CD4-positive, alpha-beta T cell (primary cell): ENCODE data around the gene RAD51AP1. TPM values are rescaled to one million over a fixed set of nuclear protein-coding genes. Genes with fewer than 3 reads are reported as not detected.

Experiments
- ATAC-seq: fragments of 200-7000 bp; cut with Tn5 transposase; one replicate; pipeline ENCODE4 v1.10.0; 2022; ENCODE audit warnings: mild to moderate bottlenecking; ENCODE audit not compliant: poor library complexity
- CTCF ChIA-PET: fragments of 350-600 bp; sonication (Branson Sonifier 250); formaldehyde crosslinking; loops from one replicate; lab custom pipeline; 2021; ENCODE audit warnings: antibody characterized with exemption, inconsistent platforms; lab: Charles Lee
- POLR2A ChIA-PET: fragments of 350-600 bp; sonication (Branson Sonifier 250); formaldehyde crosslinking; loops from one replicate; lab custom pipeline; 2021; ENCODE audit warnings: antibody characterized with exemption, inconsistent platforms; lab: Charles Lee
- DNase-seq, 14 experiments: peaks; one replicate each; pipeline ENCODE4 v3.0.0-alpha.2; 2013 to 2020; ENCODE audit warnings: mixed read lengths in 2 of 14
- H3K27ac ChIP-seq, 2 donors: one replicate each; pipeline versions ENCODE4 v1.5.1 to v1.7.0; 2013; ENCODE audit warnings: low read length in 2 of 2, low read depth in 1 of 2, mild to moderate bottlenecking in 1 of 2
- H3K27me3 ChIP-seq, 2 experiments: 1 replicate in 1 of 2; 2 replicates in 1 of 2; pipeline versions ENCODE4 v1.6.1 to v1.7.0; 2013; ENCODE audit warnings: low read length in 2 of 2, control low read depth in 1 of 2, mild to moderate bottlenecking in 1 of 2, moderate library complexity in 1 of 2; ENCODE audit not compliant: insufficient read depth in 2 of 2, control insufficient read depth in 1 of 2
- H3K36me3 ChIP-seq: one replicate; pipeline ENCODE4 v1.6.1; 2013; ENCODE audit warnings: low read length, control low read depth; ENCODE audit not compliant: insufficient read depth
- H3K4me1 ChIP-seq: one replicate; pipeline ENCODE4 v1.6.1; 2013; ENCODE audit warnings: low read length, control low read depth; ENCODE audit not compliant: insufficient read depth
- H3K4me3 ChIP-seq: one replicate; pipeline ENCODE4 v1.5.1; 2013; ENCODE audit warnings: mild to moderate bottlenecking, low read length, moderate library complexity
- H3K9me3 ChIP-seq, 2 experiments: 1 replicate in 1 of 2; 2 replicates in 1 of 2; pipeline versions ENCODE4 v1.6.1 to v1.7.0; 2013; ENCODE audit warnings: low read length in 2 of 2, mild to moderate bottlenecking in 2 of 2, control low read depth in 1 of 2, moderate library complexity in 1 of 2; ENCODE audit not compliant: control insufficient read depth in 1 of 2, insufficient read depth in 1 of 2
- H3K27ac Mint-ChIP-seq: one replicate; pipeline ENCODE4 v1.8.0; 2020; ENCODE audit warnings: mixed read lengths
- H3K27me3 Mint-ChIP-seq: one replicate; pipeline ENCODE4 v1.8.0; 2021; ENCODE audit warnings: mixed read lengths
- H3K36me3 Mint-ChIP-seq: one replicate; pipeline ENCODE4 v1.8.0; 2021; ENCODE audit warnings: low read depth, mixed read lengths
- H3K4me1 Mint-ChIP-seq: one replicate; pipeline ENCODE4 v1.8.0; 2021; ENCODE audit warnings: low read depth, mixed read lengths
- H3K4me3 Mint-ChIP-seq: one replicate; pipeline ENCODE4 v1.8.0; 2020; ENCODE audit warnings: mild to moderate bottlenecking, mixed read lengths
- H3K9me3 Mint-ChIP-seq: one replicate; pipeline ENCODE4 v1.8.0; 2020; ENCODE audit warnings: mixed read lengths
- intact Hi-C, 2 experiments: fragments of 100-400 bp; cut with DNase I in 1 of 2; cut with micrococcal nuclease in 1 of 2; formaldehyde crosslinking; loops; one replicate each; pipeline versions ENCODE4 v1.15.1 to v1.9.0; 2023 to 2025; cut with DNase I, micrococcal nuclease
- total RNA-seq, 174 experiments: library from RNA in 2 of 174; stranded (reverse) in 2 of 174; gene quantifications; one replicate each; pipeline ENCODE4 v1.2.3 and lab custom pipeline; 2021 to 2026
- TF ChIP-seq, protein P1 (sequence below): fragments of 200-600 bp; IDR thresholded peaks from one replicate; pipeline ENCODE4 v1.8.0; 2022; ENCODE audit warnings: antibody characterized with exemption, mild to moderate bottlenecking

Gene RAD51AP1
- total RNA-seq, 2 experiments from 2014 or later, result 0.45 to 0.93 TPM

GRCh38 chr12:4540638-4541037 is 1.9 kb downstream of the RAD51AP1 start:
- H3K4me3 Mint-ChIP-seq, result no peak overlapping the region
- intact Hi-C loops, result loop anchor here in 1 of 2 experiments (10.0 kb wide), 1 partner anchor 786 kb away; the partner anchor contains the start of gene CRACR2A

GRCh38 chr12:4545195-4545594 is 6.5 kb downstream of the RAD51AP1 start:
- H3K4me3 ChIP-seq, result no peak overlapping the region
- H3K27ac ChIP-seq, result no peak overlapping the region
- no peaks in the 10 kb centered on the region for H3K27me3 ChIP-seq
- intact Hi-C loops, result loop anchor here in 1 of 2 experiments (10.0 kb wide), 1 partner anchor 790 kb away; the partner anchor contains the start of gene CRACR2A
- Mint-ChIP-seq H3K27ac (no peak overlapping the region), H3K4me1 (no peaks in the 10 kb centered on the region), H3K4me3 (no peak overlapping the region), H3K36me3 (no peaks in the 10 kb centered on the region), H3K9me3 (no peaks in the 10 kb centered on the region), H3K27me3 (no peaks in the 10 kb centered on the region)
- TF ChIP-seq, protein P1, sequence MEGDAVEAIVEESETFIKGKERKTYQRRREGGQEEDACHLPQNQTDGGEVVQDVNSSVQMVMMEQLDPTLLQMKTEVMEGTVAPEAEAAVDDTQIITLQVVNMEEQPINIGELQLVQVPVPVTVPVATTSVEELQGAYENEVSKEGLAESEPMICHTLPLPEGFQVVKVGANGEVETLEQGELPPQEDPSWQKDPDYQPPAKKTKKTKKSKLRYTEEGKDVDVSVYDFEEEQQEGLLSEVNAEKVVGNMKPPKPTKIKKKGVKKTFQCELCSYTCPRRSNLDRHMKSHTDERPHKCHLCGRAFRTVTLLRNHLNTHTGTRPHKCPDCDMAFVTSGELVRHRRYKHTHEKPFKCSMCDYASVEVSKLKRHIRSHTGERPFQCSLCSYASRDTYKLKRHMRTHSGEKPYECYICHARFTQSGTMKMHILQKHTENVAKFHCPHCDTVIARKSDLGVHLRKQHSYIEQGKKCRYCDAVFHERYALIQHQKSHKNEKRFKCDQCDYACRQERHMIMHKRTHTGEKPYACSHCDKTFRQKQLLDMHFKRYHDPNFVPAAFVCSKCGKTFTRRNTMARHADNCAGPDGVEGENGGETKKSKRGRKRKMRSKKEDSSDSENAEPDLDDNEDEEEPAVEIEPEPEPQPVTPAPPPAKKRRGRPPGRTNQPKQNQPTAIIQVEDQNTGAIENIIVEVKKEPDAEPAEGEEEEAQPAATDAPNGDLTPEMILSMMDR, result no peak
- ATAC-seq (no peak), DNase-seq (no peak)
- no peaks in the 10 kb centered on the region for H3K36me3 ChIP-seq
- H3K9me3 ChIP-seq, result no peaks in the 10 kb centered on the region
- no peaks in the 10 kb centered on the region for H3K4me1 ChIP-seq
- POLR2A ChIA-PET, result no interaction called here
- CTCF ChIA-PET, result no interaction called here

More at GRCh38 chr12:4540638-4541037, 1.9 kb downstream of the RAD51AP1 start:
- Mint-ChIP-seq H3K36me3 (peaks cover 24% of the 10 kb centered on the region), H3K27ac (no peak overlapping the region), H3K4me1 (peaks cover 37% of the 10 kb centered on the region), H3K9me3 (no peaks in the 10 kb centered on the region), H3K27me3 (no peaks in the 10 kb centered on the region)
- peaks cover 7% of the 10 kb centered on the region for H3K4me1 ChIP-seq
- H3K27me3 ChIP-seq, result no peaks in the 10 kb centered on the region
- no peak overlapping the region for H3K4me3 ChIP-seq
- DNase-seq, result no peak
- no peaks in the 10 kb centered on the region for H3K9me3 ChIP-seq
- CTCF ChIA-PET, result interaction anchor here (0.8 kb wide), 1 partner anchor 9 kb away, joined by 3 read pairs; no protein-coding TSS in a partner anchor
- POLR2A ChIA-PET, result no interaction called here
- H3K27ac ChIP-seq, result no peak overlapping the region
- no peaks in the 10 kb centered on the region for H3K36me3 ChIP-seq
- TF ChIP-seq, protein P1, result no peak
- ATAC-seq, result no peak

DNA sequence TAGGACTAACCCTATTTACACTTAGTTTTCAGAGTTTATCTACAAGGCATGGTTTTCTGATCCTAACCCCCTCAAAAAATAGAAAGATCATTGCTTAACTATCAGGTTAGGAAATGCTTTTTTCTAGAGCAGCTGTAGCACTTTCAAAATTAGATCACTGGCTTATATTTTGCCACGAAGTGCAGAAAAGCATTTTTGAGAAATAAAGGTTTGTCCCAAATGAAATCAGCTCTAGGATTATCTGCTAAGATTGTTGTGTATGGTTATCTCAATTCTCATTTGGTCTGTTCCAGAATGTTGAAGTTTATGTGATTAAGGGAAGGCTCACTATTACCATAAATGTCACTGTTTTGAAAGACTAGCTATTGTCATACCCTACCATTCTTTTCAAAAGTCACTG is 13.5 kb downstream of the RAD51AP1 start:
- Histone ChIP-seq H3K36me3 (no peaks in the 10 kb centered on the region), H3K27ac (no peak overlapping the region), H3K9me3 (no peaks in the 10 kb centered on the region), H3K4me3 (no peak overlapping the region), H3K27me3 (no peaks in the 10 kb centered on the region), H3K4me1 (no peaks in the 10 kb centered on the region)
- CTCF ChIA-PET, result no interaction called here
- no peaks in the 10 kb centered on the region for H3K36me3 Mint-ChIP-seq
- POLR2A ChIA-PET, result no interaction called here
- H3K4me3 Mint-ChIP-seq, result no peak overlapping the region
- no peaks in the 10 kb centered on the region for H3K4me1 Mint-ChIP-seq
- intact Hi-C loops, result no loop called here
- TF ChIP-seq, protein P1, result no peak
- no peak overlapping the region for H3K27ac Mint-ChIP-seq
- no peak for ATAC-seq
- H3K27me3 Mint-ChIP-seq, result no peaks in the 10 kb centered on the region
- no peak for DNase-seq
- no peaks in the 10 kb centered on the region for H3K9me3 Mint-ChIP-seq
